Measurements from ENCODE around the gene ARMH1. TPM values are rescaled to one million over a fixed set of nuclear protein-coding genes. Genes with fewer than 3 reads are reported as not detected.
A peak's percentile ranks its signal among the peaks of the same experiment; 100 is the strongest.

ARMH1 gene
- polyA plus RNA-seq, 1 of the 3 experiments (the other 2 are of a cell fraction): 6.6 TPM

GRCh38 chr1:44653107-44653964 is 21.2 kb upstream of the ARMH1 start:
- peak overlapping the region in 1 of 2 experiments; percentile 35; a peak in 1 of 4 replicates for H3K4me3 ChIP-seq (ENCODE audit: low read depth in 2 of 2, low read length in 1 of 2)
- H3K4me2 ChIP-seq: no peak overlapping the region
- no peak overlapping the region for H3K27ac ChIP-seq (ENCODE audit: low read depth in 2 of 2, low read length in 1 of 2)
- WGBS (ENCODE audit: low lambda C conversion rate): 48% methylated on average over 11 of the region's 11 CpGs
- H3K79me2 ChIP-seq (ENCODE audit: insufficient read depth): no peaks in the 10 kb centered on the region
- H2AFZ ChIP-seq (ENCODE audit: low read depth): no peak overlapping the region
- H4K20me1 ChIP-seq (ENCODE audit: insufficient read depth): no peaks in the 10 kb centered on the region
- TF ChIP-seq CHD2 (IDR thresholded peaks at IDR 0.05; ENCODE audit: low read length, partially characterized antibody): no peak
- no peak for TF ChIP-seq REST (IDR thresholded peaks at IDR 0.05; ENCODE audit: low read depth, low read length)
- no peak for TF ChIP-seq MXI1 (IDR thresholded peaks at IDR 0.05; ENCODE audit: low read depth, low read length)
- no peak for TF ChIP-seq RFX5 (IDR thresholded peaks at IDR 0.05; ENCODE audit: low read length)
- no peak for TF ChIP-seq USF1 (IDR thresholded peaks at IDR 0.05; ENCODE audit: borderline replicate concordance, low read depth)
- TF ChIP-seq GABPA (IDR thresholded peaks at IDR 0.05; ENCODE audit: low read depth): no peak
- TF ChIP-seq IRF3 (IDR thresholded peaks at IDR 0.05; ENCODE audit: low read depth, low read length): no peak
- TF ChIP-seq ELF1 (IDR thresholded peaks at IDR 0.05): no peak
- TF ChIP-seq CTCF (IDR thresholded peaks at IDR 0.05): no peak
- no peak for TF ChIP-seq MEF2A (IDR thresholded peaks at IDR 0.05; ENCODE audit: borderline replicate concordance, low read depth)
- no peak for TF ChIP-seq EZH2phosphoT487 (IDR thresholded peaks at IDR 0.05; ENCODE audit: borderline replicate concordance, low read depth)
- no peak overlapping the region for H3K9ac ChIP-seq
- peaks cover 0 to 26% of the 10 kb centered on the region in 2 experiments for H3K36me3 ChIP-seq (replicated peaks in 1 of 2; ENCODE audit: control insufficient read depth in 1 of 2, insufficient read depth in 2 of 2, low read length in 1 of 2)
- DNase-seq: no peak
- CTCF ChIA-PET: interaction anchor here (0.6 to 7.5 kb wide), 52 partner anchors 9 to 565 kb away, joined by 3 to 163 read pairs (median 5); partner anchors contain the start of genes ARMH1 and TMEM53
- peaks cover 0 to 31% of the 10 kb centered on the region in 2 experiments; a peak in 1 of 4 replicates for H3K4me1 ChIP-seq (ENCODE audit: control insufficient read depth in 1 of 2, insufficient read depth in 2 of 2, low read depth in 1 of 2, low read length in 1 of 2)
- H3K27me3 ChIP-seq (ENCODE audit: insufficient read depth): no peaks in the 10 kb centered on the region
- H3K9me2 ChIP-seq: no peaks in the 10 kb centered on the region
- no peaks in the 10 kb centered on the region for H3K9me3 ChIP-seq
- POLR2A ChIA-PET: interaction anchor here (0.6 to 6.0 kb wide), 6 partner anchors 11 to 436 kb away, joined by 3 to 50 read pairs (median 5); partner anchors contain the start of gene RNU5D-1
- H3F3A ChIP-seq (replicated peaks; ENCODE audit: insufficient read depth): peaks cover 4% of the 10 kb centered on the region
